HG03066 (cell line): ENCODE results near the gene CEACAM19.
"Not testable (repeated sequence)": the region's sequence is repeated elsewhere in the genome, so short reads cannot be mapped to it uniquely, and the experiment has no call there.

Source experiments
- ATAC-seq: cut with Tn5 transposase; IDR thresholded peaks from one replicate; pipeline ENCODE4 v1.9.1; 2021; ENCODE audit warnings: low read depth; ENCODE audit not compliant: unreplicated experiment

CEACAM19 gene

GRCh38 chr19:44671400-44671799 is at the start of gene CEACAM19:
Gene CEACAM19 (plus strand): TSS chr19:44671482. CDS start chr19:44671932, 450 bp downstream.
- no peak for ATAC-seq

GRCh38 chr19:44623080-44623479 is 48.2 kb upstream of the CEACAM19 start:
- ATAC-seq = no peak

GRCh38 chr19:44623626-44624025 is 47.7 kb upstream of the CEACAM19 start:
- ATAC-seq = no peak

- ATAC-seq = no peak
Observed at GRCh38 chr19:44624840-44625354, 46.4 kb upstream of the CEACAM19 start.

- not testable (repeated sequence) for ATAC-seq
Observed at GRCh38 chr19:44625637-44626036, 45.6 kb upstream of the CEACAM19 start.

- ATAC-seq = no peak
Observed at GRCh38 chr19:44626048-44626624, 45.1 kb upstream of the CEACAM19 start.

- ATAC-seq = no peak
Observed at GRCh38 chr19:44627631-44628030, 43.7 kb upstream of the CEACAM19 start.

- ATAC-seq = no peak
Observed at GRCh38 chr19:44628793-44629192, 42.5 kb upstream of the CEACAM19 start.

GRCh38 chr19:44631611-44632010 is 39.7 kb upstream of the CEACAM19 start:
- ATAC-seq = not testable (repeated sequence)

GRCh38 chr19:44634058-44634457 is 37.2 kb upstream of the CEACAM19 start:
- ATAC-seq = not testable (repeated sequence)

GRCh38 chr19:44634785-44635184 is 36.5 kb upstream of the CEACAM19 start:
- ATAC-seq = no peak

- ATAC-seq = no peak
Observed at GRCh38 chr19:44635581-44636438, 35.5 kb upstream of the CEACAM19 start.

GRCh38 chr19:44636439-44637389 is 34.6 kb upstream of the CEACAM19 start:
- ATAC-seq = no peak

GRCh38 chr19:44637390-44637764 is 33.9 kb upstream of the CEACAM19 start:
- no peak for ATAC-seq

- no peak for ATAC-seq
Observed at GRCh38 chr19:44640518-44640917, 30.8 kb upstream of the CEACAM19 start.

GRCh38 chr19:44641501-44642265 is 29.6 kb upstream of the CEACAM19 start:
- no peak for ATAC-seq

- no peak for ATAC-seq
Observed at GRCh38 chr19:44642377-44642776, 28.9 kb upstream of the CEACAM19 start.

- no peak for ATAC-seq
Observed at GRCh38 chr19:44643605-44644401, 27.5 kb upstream of the CEACAM19 start, which contains the start of gene PVR. Gene PVR (plus strand): TSS chr19:44643910. CDS start chr19:44644097, 187 bp downstream.

GRCh38 chr19:44644402-44645016 is 26.8 kb upstream of the CEACAM19 start:
- no peak for ATAC-seq
